Activated naive CD8-positive, alpha-beta T cell treated with anti-CD3 and anti-CD28 coated beads, Interleukin-2, amount 10 ng/mL, durations not matched to agents 7 days and 5 days (primary cell): Measurements from ENCODE around the gene FAM185A. TPM values are rescaled to one million over a fixed set of nuclear protein-coding genes. Genes with fewer than 3 reads are reported as not detected.
"Not testable (repeated sequence)": the region's sequence is repeated elsewhere in the genome, so short reads cannot be mapped to it uniquely, and the experiment has no call there.

ENCODE experiments used
- ATAC-seq: fragments of 150-1000 bp; cut with Tn5 transposase; one replicate; pipeline ENCODE4 v1.10.0; 2021; ENCODE audit warnings: low read depth, moderate library complexity
- POLR2A ChIA-PET: fragments of 350-600 bp; sonication (Branson Sonifier 250); formaldehyde crosslinking; loops from one replicate; lab custom pipeline; 2021; ENCODE audit warnings: antibody characterized with exemption; lab: Charles Lee
- DNase-seq: peaks from one replicate; pipeline ENCODE4 v3.0.0; 2021
- H3K27ac Mint-ChIP-seq: one replicate; pipeline ENCODE4 v1.8.0; 2022; ENCODE audit warnings: mild to moderate bottlenecking, mixed read lengths
- H3K27me3 Mint-ChIP-seq: one replicate; pipeline ENCODE4 v1.8.0; 2022; ENCODE audit warnings: mild to moderate bottlenecking, moderate library complexity, mixed read lengths
- H3K36me3 Mint-ChIP-seq: one replicate; pipeline ENCODE4 v1.8.0; 2021; ENCODE audit warnings: mild to moderate bottlenecking, mixed read lengths
- H3K4me1 Mint-ChIP-seq: one replicate; pipeline ENCODE4 v1.8.0; 2021; ENCODE audit warnings: mixed read lengths
- H3K4me3 Mint-ChIP-seq: one replicate; pipeline ENCODE4 v1.8.0; 2022; ENCODE audit warnings: mild to moderate bottlenecking, moderate library complexity, mixed read lengths
- H3K9me3 Mint-ChIP-seq: one replicate; pipeline ENCODE4 v1.8.0; 2021; ENCODE audit warnings: mixed read lengths
- total RNA-seq, 2 experiments: library from RNA; stranded (reverse); gene quantifications; one replicate each; pipeline ENCODE4 v1.2.3, GENCODE V29; 2021

FAM185A gene
- total RNA-seq, 2 experiments from 2014 or later, result 9.8 to 9.9 TPM

GRCh38 chr7:102794567-102794966 lies 45.8 kb downstream of the FAM185A start:
- ATAC-seq, DNase-seq, H3K27me3 Mint-ChIP-seq, H3K4me1 Mint-ChIP-seq, H3K9me3 Mint-ChIP-seq, POLR2A ChIA-PET, H3K4me3 Mint-ChIP-seq, H3K27ac Mint-ChIP-seq: not testable (repeated sequence)
- H3K36me3 Mint-ChIP-seq, result peaks cover 11% of the 10 kb centered on the region

DNA sequence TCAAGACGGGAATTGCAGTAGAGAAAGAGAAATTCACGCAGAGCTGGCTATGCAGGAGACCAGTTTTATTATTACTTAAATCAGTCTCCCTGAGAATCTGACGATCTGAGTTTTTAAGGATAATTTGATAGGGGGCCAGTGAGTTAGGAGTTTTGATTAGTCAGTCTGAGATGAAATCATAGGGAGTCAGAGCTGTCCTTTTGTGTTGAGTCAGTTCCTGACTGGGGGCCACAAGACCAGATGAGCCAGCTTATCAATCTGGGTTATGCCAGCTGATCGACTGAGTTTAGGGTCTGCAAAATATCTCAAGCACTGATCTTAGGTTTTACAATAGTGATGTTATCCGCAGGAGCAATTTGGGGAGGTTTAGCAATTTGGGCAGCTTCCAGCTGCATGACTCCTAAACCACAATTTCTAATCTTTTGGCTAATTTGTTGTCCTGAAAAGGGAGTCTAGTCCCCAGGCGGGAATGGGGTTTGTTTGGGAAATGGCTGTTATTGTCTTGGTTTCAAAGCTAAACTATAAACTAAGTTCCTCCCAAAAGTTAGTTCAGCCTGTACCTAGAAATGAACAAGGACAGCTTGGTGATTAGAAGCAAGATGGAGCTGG lies 47.3 kb downstream of the FAM185A start:
- H3K36me3 Mint-ChIP-seq, POLR2A ChIA-PET, H3K27me3 Mint-ChIP-seq, DNase-seq, H3K9me3 Mint-ChIP-seq, ATAC-seq, H3K27ac Mint-ChIP-seq, H3K4me3 Mint-ChIP-seq, H3K4me1 Mint-ChIP-seq: not testable (repeated sequence)

DNA sequence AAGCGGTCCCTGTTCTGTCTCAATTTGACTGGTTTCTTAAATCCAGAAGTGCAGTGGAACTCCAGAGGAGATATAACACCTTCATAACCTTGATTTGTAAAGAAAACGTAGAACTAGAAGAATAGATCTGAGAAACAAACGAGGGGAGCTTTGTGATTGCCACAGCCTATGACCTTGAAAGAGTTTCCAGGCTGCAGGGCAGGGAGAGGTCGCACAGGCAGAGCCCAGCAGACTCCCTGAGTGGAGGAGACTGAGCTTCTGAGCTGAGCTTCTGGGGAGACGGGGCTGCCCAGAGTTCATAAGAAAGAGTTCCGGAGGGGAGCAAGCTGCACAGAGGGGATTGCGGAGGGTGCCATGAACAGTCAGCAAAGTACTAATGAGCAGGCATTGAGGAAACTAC lies 57.8 kb downstream of the FAM185A start:
- DNase-seq (no peak), ATAC-seq (no peak)
- H3K4me3 Mint-ChIP-seq, result no peak overlapping the region
- H3K36me3 Mint-ChIP-seq, result peaks cover 1% of the 10 kb centered on the region
- no peaks in the 10 kb centered on the region for H3K27me3 Mint-ChIP-seq
- H3K4me1 Mint-ChIP-seq, result no peaks in the 10 kb centered on the region
- peaks cover 6% of the 10 kb centered on the region for H3K9me3 Mint-ChIP-seq
- POLR2A ChIA-PET, result no interaction called here
- no peak overlapping the region for H3K27ac Mint-ChIP-seq

DNA sequence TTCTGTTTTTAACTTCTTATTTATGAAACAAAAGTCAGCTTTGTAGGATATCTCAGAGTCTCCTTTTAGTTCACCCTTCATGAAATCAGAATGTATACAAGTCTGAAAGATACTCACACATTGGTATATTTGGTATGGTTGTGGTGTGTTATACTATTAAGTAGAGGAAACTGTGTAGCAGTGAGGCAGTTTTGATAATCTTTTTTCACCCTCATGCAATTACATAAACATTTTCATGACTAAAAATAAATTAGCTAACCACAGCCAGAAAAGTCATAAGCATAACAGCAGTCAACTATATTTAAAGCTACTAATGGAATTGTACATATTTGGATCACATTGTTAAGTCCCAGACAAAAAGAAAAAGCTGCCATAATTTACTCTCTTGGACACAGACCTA lies 62.1 kb downstream of the FAM185A start:
- H3K4me3 Mint-ChIP-seq, result no peak overlapping the region
- H3K36me3 Mint-ChIP-seq, result peaks cover 3% of the 10 kb centered on the region
- H3K27me3 Mint-ChIP-seq, result no peaks in the 10 kb centered on the region
- H3K4me1 Mint-ChIP-seq, result peaks cover 2% of the 10 kb centered on the region
- DNase-seq (no peak), ATAC-seq (no peak)
- H3K9me3 Mint-ChIP-seq, result no peaks in the 10 kb centered on the region
- POLR2A ChIA-PET, result no interaction called here
- no peak overlapping the region for H3K27ac Mint-ChIP-seq

GRCh38 chr7:102811942-102812678 lies 63.3 kb downstream of the FAM185A start:
- POLR2A ChIA-PET, result no interaction called here
- Mint-ChIP-seq H3K4me3 (no peak overlapping the region), H3K9me3 (no peaks in the 10 kb centered on the region), H3K36me3 (peaks cover 3% of the 10 kb centered on the region), H3K27me3 (no peaks in the 10 kb centered on the region), H3K4me1 (peaks cover 2% of the 10 kb centered on the region), H3K27ac (no peak overlapping the region)
- DNase-seq, result no peak
- ATAC-seq, result no peak

GRCh38 chr7:102813191-102814024 lies 64.6 kb downstream of the FAM185A start:
- Mint-ChIP-seq H3K9me3 (no peaks in the 10 kb centered on the region), H3K36me3 (peaks cover 5% of the 10 kb centered on the region), H3K4me3 (no peak overlapping the region), H3K27ac (no peak overlapping the region), H3K4me1 (peaks cover 2% of the 10 kb centered on the region), H3K27me3 (no peaks in the 10 kb centered on the region)
- ATAC-seq (no peak), DNase-seq (no peak)
- POLR2A ChIA-PET, result no interaction called here

DNA sequence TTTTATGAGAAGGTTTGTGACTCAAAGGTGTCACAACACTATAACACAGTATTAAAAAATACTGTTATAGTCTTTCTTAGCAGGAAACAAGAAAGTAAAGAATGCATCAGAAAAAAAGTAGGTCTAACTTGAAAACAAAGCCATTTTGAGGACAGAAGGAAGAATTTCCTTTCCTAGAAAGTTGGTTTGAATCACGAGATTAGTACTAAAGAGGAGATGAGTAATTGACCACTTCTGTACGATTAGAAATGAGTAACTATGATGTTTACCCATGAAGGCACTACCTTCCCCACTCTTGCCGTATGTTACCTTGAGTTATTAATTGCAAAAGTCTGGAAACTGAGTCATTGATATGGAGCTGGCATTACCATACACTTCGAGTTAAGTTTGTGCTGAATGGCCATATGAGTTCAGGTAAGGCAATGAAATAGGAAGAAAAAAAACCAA lies 65.2 kb downstream of the FAM185A start:
- Mint-ChIP-seq H3K4me3 (no peak overlapping the region), H3K27ac (no peak overlapping the region), H3K9me3 (no peaks in the 10 kb centered on the region), H3K4me1 (peaks cover 2% of the 10 kb centered on the region), H3K27me3 (no peaks in the 10 kb centered on the region), H3K36me3 (peaks cover 9% of the 10 kb centered on the region)
- no peak for ATAC-seq
- POLR2A ChIA-PET, result no interaction called here
- no peak for DNase-seq

- ATAC-seq (no peak), DNase-seq (no peak)
- peaks cover 19% of the 10 kb centered on the region for H3K36me3 Mint-ChIP-seq
- POLR2A ChIA-PET, result no interaction called here
- H3K27ac Mint-ChIP-seq, result no peak overlapping the region
- H3K27me3 Mint-ChIP-seq, result no peaks in the 10 kb centered on the region
- no peak overlapping the region for H3K4me3 Mint-ChIP-seq
- peaks cover 2% of the 10 kb centered on the region for H3K4me1 Mint-ChIP-seq
- no peaks in the 10 kb centered on the region for H3K9me3 Mint-ChIP-seq
These were observed 69.1 kb downstream of the FAM185A start for GRCh38 chr7:102817616-102818573.

GRCh38 chr7:102819151-102819550 lies 70.4 kb downstream of the FAM185A start:
- no peak for DNase-seq
- ATAC-seq, result no peak
- Mint-ChIP-seq H3K27me3 (no peaks in the 10 kb centered on the region), H3K27ac (no peak overlapping the region), H3K4me3 (no peak overlapping the region), H3K4me1 (no peaks in the 10 kb centered on the region), H3K36me3 (peaks cover 18% of the 10 kb centered on the region), H3K9me3 (no peaks in the 10 kb centered on the region)
- POLR2A ChIA-PET, result no interaction called here

- POLR2A ChIA-PET, result no interaction called here
- ATAC-seq (no peak), DNase-seq (no peak)
- Mint-ChIP-seq H3K4me1 (no peaks in the 10 kb centered on the region), H3K9me3 (no peaks in the 10 kb centered on the region), H3K27me3 (no peaks in the 10 kb centered on the region), H3K27ac (no peak overlapping the region), H3K4me3 (no peak overlapping the region), H3K36me3 (peaks cover 20% of the 10 kb centered on the region)
These were observed 73.4 kb downstream of the FAM185A start for GRCh38 chr7:102821994-102822747.

GRCh38 chr7:102823390-102824119 lies 74.8 kb downstream of the FAM185A start:
- H3K9me3 Mint-ChIP-seq, result no peaks in the 10 kb centered on the region
- DNase-seq (no peak), ATAC-seq (no peak)
- no peaks in the 10 kb centered on the region for H3K4me1 Mint-ChIP-seq
- no peak overlapping the region for H3K4me3 Mint-ChIP-seq
- H3K27me3 Mint-ChIP-seq, result no peaks in the 10 kb centered on the region
- POLR2A ChIA-PET, result no interaction called here
- no peak overlapping the region for H3K27ac Mint-ChIP-seq
- H3K36me3 Mint-ChIP-seq, result peaks cover 20% of the 10 kb centered on the region

- Mint-ChIP-seq H3K27ac (no peak overlapping the region), H3K36me3 (peaks cover 4% of the 10 kb centered on the region), H3K4me1 (no peaks in the 10 kb centered on the region), H3K4me3 (no peak overlapping the region), H3K27me3 (no peaks in the 10 kb centered on the region), H3K9me3 (no peaks in the 10 kb centered on the region)
- POLR2A ChIA-PET, result no interaction called here
- ATAC-seq (no peak), DNase-seq (no peak)
These were observed 79.5 kb downstream of the FAM185A start for GRCh38 chr7:102828286-102828685.
